Measurements from ENCODE around the gene TMEM255A.

GRCh38 chrX:120281021-120281624 lies 30.1 kb downstream of the TMEM255A start:
- TF ChIP-seq, protein P1, sequence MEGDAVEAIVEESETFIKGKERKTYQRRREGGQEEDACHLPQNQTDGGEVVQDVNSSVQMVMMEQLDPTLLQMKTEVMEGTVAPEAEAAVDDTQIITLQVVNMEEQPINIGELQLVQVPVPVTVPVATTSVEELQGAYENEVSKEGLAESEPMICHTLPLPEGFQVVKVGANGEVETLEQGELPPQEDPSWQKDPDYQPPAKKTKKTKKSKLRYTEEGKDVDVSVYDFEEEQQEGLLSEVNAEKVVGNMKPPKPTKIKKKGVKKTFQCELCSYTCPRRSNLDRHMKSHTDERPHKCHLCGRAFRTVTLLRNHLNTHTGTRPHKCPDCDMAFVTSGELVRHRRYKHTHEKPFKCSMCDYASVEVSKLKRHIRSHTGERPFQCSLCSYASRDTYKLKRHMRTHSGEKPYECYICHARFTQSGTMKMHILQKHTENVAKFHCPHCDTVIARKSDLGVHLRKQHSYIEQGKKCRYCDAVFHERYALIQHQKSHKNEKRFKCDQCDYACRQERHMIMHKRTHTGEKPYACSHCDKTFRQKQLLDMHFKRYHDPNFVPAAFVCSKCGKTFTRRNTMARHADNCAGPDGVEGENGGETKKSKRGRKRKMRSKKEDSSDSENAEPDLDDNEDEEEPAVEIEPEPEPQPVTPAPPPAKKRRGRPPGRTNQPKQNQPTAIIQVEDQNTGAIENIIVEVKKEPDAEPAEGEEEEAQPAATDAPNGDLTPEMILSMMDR (IDR thresholded peaks at IDR 0.05), result no peak
- TF ChIP-seq POLR2AphosphoS5 (IDR thresholded peaks at IDR 0.05), result no peak
